ENCODE data around the gene CHRNA7. TPM values are rescaled to one million over a fixed set of nuclear protein-coding genes. Genes with fewer than 3 reads are reported as not detected.

The CHRNA7 gene
- polyA plus RNA-seq, 3 donors: 1.2 to 2.6 (median 1.8) TPM

GRCh38 chr15:32122013-32122412 lies 91.7 kb downstream of the CHRNA7 start:
- H3K9me3 ChIP-seq (replicated peaks in 1 of 2; ENCODE audit: control insufficient read depth in 1 of 2, insufficient read depth in 1 of 2, low read length in 2 of 2): no peaks in the 10 kb centered on the region

GRCh38 chr15:32123473-32123872 lies 93.2 kb downstream of the CHRNA7 start:
- H3K4me2 ChIP-seq (replicated peaks; ENCODE audit: extremely low read depth, low read length, poor library complexity, severe bottlenecking): no peak overlapping the region
- TF ChIP-seq CTCF (IDR thresholded peaks at IDR 0.05): no peak
- no peak overlapping the region for H3K4me3 Mint-ChIP-seq
- H4K20me1 ChIP-seq (ENCODE audit: insufficient read depth, low read length): no peaks in the 10 kb centered on the region
- no peak overlapping the region for H3K4me3 ChIP-seq (replicated peaks in 1 of 3; ENCODE audit: low read depth in 2 of 3, low read length in 3 of 3)
- H3K9me3 ChIP-seq (replicated peaks in 1 of 2; ENCODE audit: control insufficient read depth in 1 of 2, insufficient read depth in 1 of 2, low read length in 2 of 2): no peaks in the 10 kb centered on the region
- no CpG with 5 or more reads among the region's 3 CpGs for WGBS (ENCODE audit: insufficient coverage)
- no peaks in the 10 kb centered on the region for H3K4me1 Mint-ChIP-seq
- H3K27ac Mint-ChIP-seq: no peak overlapping the region
- peaks cover 2 to 7% (median 3%) of the 10 kb centered on the region in 3 donors for H3K27me3 Mint-ChIP-seq (ENCODE audit: low read depth in 3 of 3)
- no peak overlapping the region for H2AFZ ChIP-seq (ENCODE audit: insufficient read depth, low read depth, low read length, poor library complexity, severe bottlenecking)
- intact Hi-C loops (cut with micrococcal nuclease): no loop called here
- H3K27me3 ChIP-seq (ENCODE audit: control insufficient read depth in 2 of 2, insufficient read depth in 2 of 2, low read length in 2 of 2): peaks cover 0 to 3% of the 10 kb centered on the region in 2 donors
- no peaks in the 10 kb centered on the region for H3K4me1 ChIP-seq (ENCODE audit: control insufficient read depth in 1 of 2, insufficient read depth in 2 of 2, low read length in 2 of 2)
- no peak overlapping the region for H3K27ac ChIP-seq (ENCODE audit: low read depth in 1 of 2, low read length in 2 of 2)
- H3K9me3 Mint-ChIP-seq: peaks cover 0 to 1% (median 0%) of the 10 kb centered on the region in 7 donors
- no peaks in the 10 kb centered on the region for H3K36me3 Mint-ChIP-seq
- no peak for DNase-seq
- H3K36me3 ChIP-seq (replicated peaks in 1 of 2; ENCODE audit: control insufficient read depth in 1 of 2, insufficient read depth in 2 of 2, low read length in 2 of 2): no peaks in the 10 kb centered on the region
- no peaks in the 10 kb centered on the region for H3K79me2 ChIP-seq (ENCODE audit: insufficient read depth, low read length)
- H3K9ac ChIP-seq (ENCODE audit: insufficient read depth, low read length, poor library complexity, severe bottlenecking): no peak overlapping the region

More at GRCh38 chr15:32122013-32122412, 91.7 kb downstream of the CHRNA7 start:
- Mint-ChIP-seq H3K4me3 (no peak overlapping the region), H3K27ac (no peak overlapping the region), H3K27me3 (ENCODE audit: low read depth in 3 of 3) (peaks cover 2 to 5% (median 3%) of the 10 kb centered on the region in 3 donors), H3K36me3 (no peaks in the 10 kb centered on the region), H3K9me3 (peaks cover 0 to 1% (median 0%) of the 10 kb centered on the region in 7 donors), H3K4me1 (no peaks in the 10 kb centered on the region)
- Histone ChIP-seq H3K9ac (ENCODE audit: insufficient read depth, low read length, poor library complexity, severe bottlenecking) (no peak overlapping the region), H3K79me2 (ENCODE audit: insufficient read depth, low read length) (no peaks in the 10 kb centered on the region), H3K27me3 (ENCODE audit: control insufficient read depth in 2 of 2, insufficient read depth in 2 of 2, low read length in 2 of 2) (peaks cover 0 to 3% of the 10 kb centered on the region in 2 donors), H2AFZ (ENCODE audit: insufficient read depth, low read depth, low read length, poor library complexity, severe bottlenecking) (no peak overlapping the region), H3K36me3 (replicated peaks in 1 of 2; ENCODE audit: control insufficient read depth in 1 of 2, insufficient read depth in 2 of 2, low read length in 2 of 2) (no peaks in the 10 kb centered on the region), H3K4me2 (replicated peaks; ENCODE audit: extremely low read depth, low read length, poor library complexity, severe bottlenecking) (no peak overlapping the region), H4K20me1 (ENCODE audit: insufficient read depth, low read length) (no peaks in the 10 kb centered on the region), H3K4me3 (replicated peaks in 1 of 3; ENCODE audit: low read depth in 2 of 3, low read length in 3 of 3) (no peak overlapping the region), H3K4me1 (ENCODE audit: control insufficient read depth in 1 of 2, insufficient read depth in 2 of 2, low read length in 2 of 2) (no peaks in the 10 kb centered on the region), H3K27ac (ENCODE audit: low read depth in 1 of 2, low read length in 2 of 2) (no peak overlapping the region)
- TF ChIP-seq CTCF (IDR thresholded peaks at IDR 0.05): no peak
- 100% methylated on average over 3 of the region's 4 CpGs for whole genome bisulfite sequencing (ENCODE audit: insufficient coverage)
- intact Hi-C loops (cut with micrococcal nuclease): no loop called here
- DNase-seq: no peak
